GM12801 (cell line): ENCODE measurements around the gene H6PD.

Source experiments
- TF ChIP-seq, protein P1 (sequence below): IDR thresholded peaks from one replicate; pipeline ENCODE4 v1.5.1; 2011; ENCODE audit warnings: control low read depth; ENCODE audit not compliant: insufficient read length; ENCODE audit errors: extremely low read depth

H6PD gene

DNA sequence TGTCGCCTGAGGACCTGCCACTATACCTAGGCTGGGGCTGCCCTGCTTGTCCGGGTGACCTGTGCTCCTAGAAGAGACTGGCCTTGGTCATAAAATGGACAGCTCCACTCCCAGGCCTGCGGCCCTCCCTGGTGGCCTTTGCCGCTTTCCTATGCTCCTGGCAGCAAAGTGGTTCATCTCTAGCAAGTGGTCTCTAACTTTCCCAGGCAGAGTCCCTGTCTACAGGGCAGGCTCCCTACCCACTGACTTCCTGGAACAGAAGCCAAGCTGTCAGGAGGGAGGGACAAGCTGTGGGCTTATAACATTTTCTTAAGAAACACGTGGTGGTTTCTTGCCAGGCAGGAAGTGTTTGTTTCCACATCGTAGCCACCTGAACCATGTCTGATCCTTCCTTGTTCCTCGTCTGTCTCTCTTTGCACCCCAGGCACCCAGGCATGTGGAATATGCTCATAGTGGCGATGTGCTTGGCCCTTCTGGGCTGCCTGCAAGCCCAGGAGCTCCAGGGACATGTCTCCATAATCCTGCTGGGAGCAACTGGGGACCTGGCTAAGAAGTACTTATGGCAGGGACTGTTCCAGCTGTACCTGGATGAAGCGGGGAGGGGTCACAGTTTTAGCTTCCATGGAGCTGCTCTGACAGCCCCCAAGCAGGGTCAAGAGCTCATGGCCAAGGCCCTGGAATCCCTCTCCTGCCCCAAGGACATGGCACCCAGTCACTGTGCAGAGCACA is 10.1 kb downstream of the H6PD start:
- TF ChIP-seq, protein P1, sequence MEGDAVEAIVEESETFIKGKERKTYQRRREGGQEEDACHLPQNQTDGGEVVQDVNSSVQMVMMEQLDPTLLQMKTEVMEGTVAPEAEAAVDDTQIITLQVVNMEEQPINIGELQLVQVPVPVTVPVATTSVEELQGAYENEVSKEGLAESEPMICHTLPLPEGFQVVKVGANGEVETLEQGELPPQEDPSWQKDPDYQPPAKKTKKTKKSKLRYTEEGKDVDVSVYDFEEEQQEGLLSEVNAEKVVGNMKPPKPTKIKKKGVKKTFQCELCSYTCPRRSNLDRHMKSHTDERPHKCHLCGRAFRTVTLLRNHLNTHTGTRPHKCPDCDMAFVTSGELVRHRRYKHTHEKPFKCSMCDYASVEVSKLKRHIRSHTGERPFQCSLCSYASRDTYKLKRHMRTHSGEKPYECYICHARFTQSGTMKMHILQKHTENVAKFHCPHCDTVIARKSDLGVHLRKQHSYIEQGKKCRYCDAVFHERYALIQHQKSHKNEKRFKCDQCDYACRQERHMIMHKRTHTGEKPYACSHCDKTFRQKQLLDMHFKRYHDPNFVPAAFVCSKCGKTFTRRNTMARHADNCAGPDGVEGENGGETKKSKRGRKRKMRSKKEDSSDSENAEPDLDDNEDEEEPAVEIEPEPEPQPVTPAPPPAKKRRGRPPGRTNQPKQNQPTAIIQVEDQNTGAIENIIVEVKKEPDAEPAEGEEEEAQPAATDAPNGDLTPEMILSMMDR = no peak

DNA sequence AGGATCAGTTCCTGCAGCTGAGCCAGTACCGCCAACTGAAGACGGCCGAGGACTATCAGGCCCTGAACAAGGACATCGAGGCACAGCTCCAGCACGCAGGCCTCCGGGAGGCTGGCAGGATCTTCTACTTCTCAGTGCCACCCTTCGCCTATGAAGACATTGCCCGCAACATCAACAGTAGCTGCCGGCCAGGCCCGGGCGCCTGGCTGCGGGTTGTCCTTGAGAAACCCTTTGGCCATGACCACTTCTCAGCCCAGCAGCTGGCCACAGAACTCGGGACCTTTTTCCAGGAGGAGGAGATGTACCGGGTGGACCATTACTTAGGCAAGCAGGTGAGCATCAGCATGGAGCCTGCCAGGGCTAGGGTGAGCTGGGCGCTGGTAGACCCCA is 10.7 kb downstream of the H6PD start:
- TF ChIP-seq, protein P1 = no peak

DNA sequence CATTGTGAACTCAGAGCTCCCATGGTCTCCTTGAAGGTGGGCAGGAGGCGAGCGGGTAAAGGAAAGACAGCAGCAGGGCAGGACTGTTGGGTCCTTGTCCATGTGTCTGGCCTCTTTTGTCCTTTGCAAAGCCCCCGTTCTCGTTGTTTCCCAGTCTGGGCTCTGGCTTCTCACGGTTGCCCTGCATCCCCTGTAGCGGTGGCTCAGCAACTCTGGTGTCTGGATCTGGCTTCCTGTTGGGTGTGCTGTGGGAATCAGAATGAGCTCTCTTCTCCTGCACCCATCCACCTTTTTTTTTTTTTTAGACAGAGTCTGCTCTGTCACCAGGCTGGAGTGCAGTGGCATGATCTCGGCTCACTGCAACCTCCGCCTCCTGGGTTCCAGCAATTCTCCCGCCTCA is 11.1 kb downstream of the H6PD start:
- TF ChIP-seq, protein P1 = no peak

DNA sequence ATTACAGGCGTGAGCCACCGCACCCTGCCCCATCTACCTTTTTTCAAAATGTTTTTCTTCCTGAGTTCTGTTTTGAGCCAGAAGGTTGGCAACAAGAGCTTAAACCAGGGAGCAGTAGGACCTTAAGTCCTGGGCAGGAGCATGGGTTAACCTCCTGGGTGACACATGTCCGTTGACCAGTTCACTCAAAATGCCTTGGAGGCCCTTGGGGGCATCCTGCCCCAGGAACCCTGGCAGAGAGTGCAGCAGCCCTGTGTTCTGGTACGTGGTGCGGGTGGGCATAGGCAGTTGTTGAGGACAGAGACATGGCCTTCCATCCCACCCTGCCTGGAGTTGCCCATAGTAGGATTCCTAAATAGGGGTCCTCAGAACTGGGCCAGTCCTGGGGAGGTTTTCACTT is 11.6 kb downstream of the H6PD start:
- TF ChIP-seq, protein P1 = no peak

- TF ChIP-seq, protein P1 = no peak
Measured at GRCh38 chr1:9246841-9247785, 12.5 kb downstream of the H6PD start.

GRCh38 chr1:9247894-9248293 is 13.3 kb downstream of the H6PD start:
- TF ChIP-seq, protein P1 = no peak
